GM20431 (cell line): Measurements from ENCODE around the gene DNM1L.

Source experiments
- in situ Hi-C: fragments of 300-500 bp; cut with MseI, MboI; formaldehyde crosslinking; loops from one replicate; pipeline ENCODE4 v1.15.0; 2020; ENCODE audit warnings: low sequenced_read_pairs; ENCODE audit not compliant: unreplicated experiment

Gene DNM1L

GRCh38 chr12:32754111-32754510 is 75.0 kb downstream of the DNM1L start:
- in situ Hi-C loops, result loop anchor here (25.0 kb wide), 1 partner anchor 1258 kb away; the partner anchor contains the start of gene ALG10

- in situ Hi-C loops, result loop anchor here (25.0 kb wide), 1 partner anchor 1257 kb away; the partner anchor contains the start of gene ALG10
Observed at GRCh38 chr12:32755051-32755653, 76.1 kb downstream of the DNM1L start.

- in situ Hi-C loops, result loop anchor here (25.0 kb wide), 1 partner anchor 1256 kb away; the partner anchor contains the start of gene ALG10
Observed at GRCh38 chr12:32755654-32756475, 76.8 kb downstream of the DNM1L start, which contains the start of gene YARS2. Gene YARS2, minus strand, starts transcription at chr12:32755897. Its CDS starts 23 bp downstream, at chr12:32755874.

- in situ Hi-C loops, result loop anchor here (25.0 kb wide), 1 partner anchor 1256 kb away; the partner anchor contains the start of gene ALG10
Observed at GRCh38 chr12:32756476-32757066, 77.5 kb downstream of the DNM1L start.

GRCh38 chr12:32757157-32757556 is 78.1 kb downstream of the DNM1L start:
- in situ Hi-C loops, result loop anchor here (25.0 kb wide), 1 partner anchor 1255 kb away; the partner anchor contains the start of gene ALG10

- in situ Hi-C loops, result loop anchor here (25.0 kb wide), 1 partner anchor 1251 kb away; the partner anchor contains the start of gene ALG10
Observed at GRCh38 chr12:32761716-32762115, 82.6 kb downstream of the DNM1L start.

GRCh38 chr12:32765906-32766305 is 86.8 kb downstream of the DNM1L start:
- in situ Hi-C loops, result loop anchor here (25.0 kb wide), 1 partner anchor 1246 kb away; the partner anchor contains the start of gene ALG10

- in situ Hi-C loops, result loop anchor here (25.0 kb wide), 1 partner anchor 1244 kb away; the partner anchor contains the start of gene ALG10
Observed at GRCh38 chr12:32768518-32768917, 89.4 kb downstream of the DNM1L start.

GRCh38 chr12:32770141-32770540 is 91.0 kb downstream of the DNM1L start:
- in situ Hi-C loops, result loop anchor here (25.0 kb wide), 1 partner anchor 1242 kb away; the partner anchor contains the start of gene ALG10

- in situ Hi-C loops, result loop anchor here (25.0 kb wide), 1 partner anchor 1239 kb away; the partner anchor contains the start of gene ALG10
Observed at GRCh38 chr12:32773691-32774090, 94.6 kb downstream of the DNM1L start.

GRCh38 chr12:32776258-32776657 is 97.2 kb downstream of the DNM1L start:
- in situ Hi-C loops, result no loop called here

- in situ Hi-C loops, result no loop called here
Observed at GRCh38 chr12:32777159-32777558, 98.1 kb downstream of the DNM1L start.

- in situ Hi-C loops, result no loop called here
Observed at GRCh38 chr12:32777691-32778175, 98.6 kb downstream of the DNM1L start.

- in situ Hi-C loops, result no loop called here
Observed at GRCh38 chr12:32780071-32780470, 101.0 kb downstream of the DNM1L start.

- in situ Hi-C loops, result no loop called here
Observed at GRCh38 chr12:32783029-32783428, 103.9 kb downstream of the DNM1L start.

GRCh38 chr12:32785557-32785956 is 106.5 kb downstream of the DNM1L start:
- in situ Hi-C loops, result no loop called here

GRCh38 chr12:32788405-32788804 is 109.3 kb downstream of the DNM1L start:
- in situ Hi-C loops, result no loop called here

- in situ Hi-C loops, result no loop called here
Observed at GRCh38 chr12:32789446-32789845, 110.3 kb downstream of the DNM1L start.

- in situ Hi-C loops, result no loop called here
Observed at GRCh38 chr12:32789916-32790315, 110.8 kb downstream of the DNM1L start.

- in situ Hi-C loops, result no loop called here
Observed at GRCh38 chr12:32794281-32794680, 115.2 kb downstream of the DNM1L start.
